Cardiac atrium fibroblast (primary cell): ENCODE measurements around the gene ZNF70. TPM values are rescaled to one million over a fixed set of nuclear protein-coding genes. Genes with fewer than 3 reads are reported as not detected.

ENCODE experiments used
- total RNA-seq: library from RNA; depleted of rRNA; stranded (reverse); fragments of >200 nt; gene quantifications from 2 replicates; pipeline ENCODE4 v1.2.3, GENCODE V29; 2015

The ZNF70 gene
- 4.9 and 5.0 TPM in 2 replicates for total RNA-seq

GRCh38 chr22:23750714-23751440 lies at the start of gene ZNF70:
TSS of gene ZNF70 (minus strand) at chr22:23751112. CDS start at chr22:23745140, 5,972 bp downstream.

GRCh38 chr22:23786752-23787599 lies 36.1 kb upstream of the ZNF70 start, which contains the start of gene SMARCB1:
TSS of gene SMARCB1 (plus strand) at chr22:23786966. CDS start at chr22:23787170, 204 bp downstream.

GRCh38 chr22:23772649-23773473 lies 21.9 kb upstream of the ZNF70 start, which contains the start of gene MMP11:
TSS of gene MMP11 (plus strand) at chr22:23772849. CDS start at chr22:23772871, 22 bp downstream.

GRCh38 chr22:23767673-23768548 lies 17.0 kb upstream of the ZNF70 start, which contains the start of gene CHCHD10:
TSS of gene CHCHD10 (minus strand) at chr22:23767972. CDS start at chr22:23767874, 98 bp downstream.

GRCh38 chr22:23762842-23763578 lies 12.1 kb upstream of the ZNF70 start, which contains the start of gene C22orf15:
TSS of gene C22orf15 (plus strand) at chr22:23762990. CDS start at chr22:23763307, 317 bp downstream.

GRCh38 chr22:23754220-23754919 lies 3.5 kb upstream of the ZNF70 start, which contains the start of gene VPREB3:
TSS of gene VPREB3 (minus strand) at chr22:23754425. CDS start at chr22:23754363, 62 bp downstream.

GRCh38 chr22:23690713-23691112 lies 60.2 kb downstream of the ZNF70 start, which contains the start of gene RGL4:
TSS of gene RGL4 (plus strand) at chr22:23691013. CDS start at chr22:23692031, 1,018 bp downstream.

Other genes with a start within 250 kb of the ZNF70 start
- gene IGLL1, start 170.8 kb downstream of the ZNF70 start, total RNA-seq = not detected in 2 replicates
- gene DRICH1, start 118.8 kb downstream of the ZNF70 start, total RNA-seq = not detected in 2 replicates
- not detected in 2 replicates for gene RGL4, start 60.1 kb downstream of the ZNF70 start, total RNA-seq
- not detected in 2 replicates for gene VPREB3, start 3.3 kb upstream of the ZNF70 start, total RNA-seq
- not detected in 2 replicates for gene C22orf15, start 11.9 kb upstream of the ZNF70 start, total RNA-seq
- 0.36 and 1.1 TPM in 2 replicates for gene CHCHD10, start 16.9 kb upstream of the ZNF70 start, total RNA-seq
- gene MMP11, start 21.7 kb upstream of the ZNF70 start, total RNA-seq = 2.0 and 6.8 TPM in 2 replicates
- 72.4 and 83.8 TPM in 2 replicates for gene SMARCB1, start 35.9 kb upstream of the ZNF70 start, total RNA-seq
- under 0.01 and 0.16 TPM in 2 replicates for gene DERL3, start 87.9 kb upstream of the ZNF70 start, total RNA-seq
- 4.3 and 11.3 TPM in 2 replicates for gene SLC2A11, start 106.8 kb upstream of the ZNF70 start, total RNA-seq
- gene MIF, start 143.3 kb upstream of the ZNF70 start, total RNA-seq = 833 and 861 TPM in 2 replicates
- 0.97 and 1.4 TPM in 2 replicates for gene GSTT2B, start 210.1 kb upstream of the ZNF70 start, total RNA-seq
- 0.16 TPM in 1 of 2 replicates, not detected in the other for gene DDTL, start 215.8 kb upstream of the ZNF70 start, total RNA-seq
- 129 and 180 TPM in 2 replicates for gene DDT, start 223.3 kb upstream of the ZNF70 start, total RNA-seq
- gene GSTT2, start 229.0 kb upstream of the ZNF70 start, total RNA-seq = not detected in 2 replicates